C4-2B (cell line): Measurements from ENCODE around the gene AP3B2.

ENCODE experiments used
- ZFX ChIP-seq: fragments of 450-650 bp; IDR thresholded peaks from 2 replicates; pipeline ENCODE4 v1.6.1; 2017
- TF ChIP-seq, protein P1 (sequence below): fragments of 450-650 bp; conservative IDR thresholded peaks from 2 replicates; pipeline ENCODE4 v1.5.1; 2017; ENCODE audit warnings: mild to moderate bottlenecking

DNA sequence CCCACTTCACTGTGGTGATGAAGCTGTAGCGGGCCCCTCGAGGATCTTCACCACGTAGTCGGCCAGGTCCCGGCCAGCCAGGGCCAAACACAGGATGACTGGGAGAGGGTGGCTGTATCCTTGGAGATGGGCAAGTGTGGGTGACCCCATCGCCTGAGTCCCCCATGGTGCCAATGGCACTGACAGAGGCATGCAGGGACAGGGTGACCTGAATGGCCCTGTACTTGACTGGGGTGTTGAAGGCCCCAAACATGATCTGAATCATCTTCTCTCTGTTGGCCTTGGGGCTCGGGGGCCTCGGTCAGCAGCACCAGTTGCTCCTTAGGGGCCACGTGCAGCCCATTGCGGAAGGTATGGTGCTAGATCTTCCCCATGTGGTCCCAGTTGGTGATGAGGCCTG lies 17.1 kb upstream of the AP3B2 start:
- TF ChIP-seq, protein P1, sequence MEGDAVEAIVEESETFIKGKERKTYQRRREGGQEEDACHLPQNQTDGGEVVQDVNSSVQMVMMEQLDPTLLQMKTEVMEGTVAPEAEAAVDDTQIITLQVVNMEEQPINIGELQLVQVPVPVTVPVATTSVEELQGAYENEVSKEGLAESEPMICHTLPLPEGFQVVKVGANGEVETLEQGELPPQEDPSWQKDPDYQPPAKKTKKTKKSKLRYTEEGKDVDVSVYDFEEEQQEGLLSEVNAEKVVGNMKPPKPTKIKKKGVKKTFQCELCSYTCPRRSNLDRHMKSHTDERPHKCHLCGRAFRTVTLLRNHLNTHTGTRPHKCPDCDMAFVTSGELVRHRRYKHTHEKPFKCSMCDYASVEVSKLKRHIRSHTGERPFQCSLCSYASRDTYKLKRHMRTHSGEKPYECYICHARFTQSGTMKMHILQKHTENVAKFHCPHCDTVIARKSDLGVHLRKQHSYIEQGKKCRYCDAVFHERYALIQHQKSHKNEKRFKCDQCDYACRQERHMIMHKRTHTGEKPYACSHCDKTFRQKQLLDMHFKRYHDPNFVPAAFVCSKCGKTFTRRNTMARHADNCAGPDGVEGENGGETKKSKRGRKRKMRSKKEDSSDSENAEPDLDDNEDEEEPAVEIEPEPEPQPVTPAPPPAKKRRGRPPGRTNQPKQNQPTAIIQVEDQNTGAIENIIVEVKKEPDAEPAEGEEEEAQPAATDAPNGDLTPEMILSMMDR = no peak
- TF ChIP-seq ZFX = no peak
